ENCODE results near the gene LPCAT3. TPM values are rescaled to one million over a fixed set of nuclear protein-coding genes. Genes with fewer than 3 reads are reported as not detected.

LPCAT3 gene
- total RNA-seq, 8 experiments from 2014 or later: 7.8 to 168 (median 19.7) TPM

DNA sequence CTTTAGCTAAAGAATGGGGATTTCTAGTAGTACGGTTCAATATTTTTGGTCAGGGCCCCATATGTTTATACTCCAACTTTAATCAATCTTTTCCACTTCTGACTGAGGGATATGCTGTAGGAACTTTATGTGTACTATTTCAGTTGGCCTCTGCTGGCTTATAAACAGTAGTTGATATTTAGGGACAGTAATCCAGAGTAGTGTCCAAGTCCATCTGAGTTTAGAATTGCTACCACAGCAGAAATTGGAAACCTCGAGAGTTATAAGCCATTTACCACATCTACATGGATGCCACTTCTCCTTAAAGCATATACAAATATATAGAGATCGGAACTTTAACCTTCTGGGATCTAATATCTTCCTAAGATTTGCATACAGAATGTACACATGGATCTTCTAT is 11.6 kb downstream of the LPCAT3 start:
- Histone ChIP-seq H3K4me1 (replicated peaks in 1 of 2) (no peaks in the 10 kb centered on the region), H3K27ac (no peak overlapping the region), H3K4me3 (no peak overlapping the region)
- in situ Hi-C loops (cut with MboI; ENCODE audit: low pct_unique_long_range_greater_than_20kb in 2 of 9, low sequenced_read_pairs in 9 of 9, unreplicated experiment in 9 of 9): no loop called here
- ATAC-seq (replicated peaks in 6 of 8): no peak
- WGBS, 10 experiments: 81 to 100% (median 88%) methylated on average over 1 to 3 of the region's 3 CpGs; no CpG with 5 or more reads in 4 of the 10 experiments

DNA sequence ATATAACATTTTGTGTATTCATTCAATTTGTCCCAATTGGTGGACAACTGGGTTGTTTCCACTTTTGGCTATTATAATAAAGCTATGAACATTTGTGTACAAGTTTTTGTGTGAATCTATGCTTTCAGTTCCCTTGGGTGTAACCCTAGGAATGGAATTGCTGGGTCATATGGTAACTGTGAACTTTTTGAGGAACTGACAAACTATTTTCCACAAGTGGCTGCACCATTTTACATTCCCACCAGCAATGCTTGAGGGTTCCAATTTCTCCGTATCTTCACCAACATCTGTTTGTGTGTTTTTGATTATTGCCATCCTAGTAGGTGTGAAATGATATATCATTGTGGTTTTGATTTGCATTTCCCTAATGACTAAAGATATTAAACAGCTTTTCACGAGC is 13.0 kb downstream of the LPCAT3 start:
- 33 to 100% (median 86%) methylated on average over 1 to 2 of the region's 2 CpGs; no CpG with 5 or more reads in 1 of the 10 experiments for WGBS, 10 experiments
- peak in 2 of 8 experiments; percentile 41 to 59 for ATAC-seq (replicated peaks in 6 of 8)
- no peaks in the 10 kb centered on the region for H3K4me1 ChIP-seq (replicated peaks in 1 of 2)
- no peak overlapping the region for H3K27ac ChIP-seq
- in situ Hi-C loops (cut with MboI; ENCODE audit: low pct_unique_long_range_greater_than_20kb in 2 of 9, low sequenced_read_pairs in 9 of 9, unreplicated experiment in 9 of 9): no loop called here
- no peak overlapping the region for H3K4me3 ChIP-seq

DNA sequence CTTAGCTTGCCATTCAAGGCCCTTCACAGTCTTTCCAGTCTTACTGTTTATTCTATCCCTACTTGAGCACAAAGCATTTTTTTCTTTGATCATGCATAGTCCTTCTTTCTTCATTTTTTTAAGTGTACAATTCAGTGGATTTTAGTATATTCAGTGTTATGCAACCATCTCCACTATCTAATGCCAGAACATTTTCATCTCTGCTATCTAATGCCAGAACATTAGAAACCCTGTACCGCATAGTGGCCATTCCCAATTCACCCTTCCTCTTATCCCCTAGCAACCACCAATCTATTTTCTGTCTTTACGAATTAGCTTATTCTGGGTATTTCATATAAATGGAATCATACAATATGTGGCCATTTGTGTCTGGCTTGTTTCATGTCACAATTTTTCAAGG is 13.4 kb downstream of the LPCAT3 start:
- no peak overlapping the region for H3K27ac ChIP-seq
- WGBS, 10 experiments: 69 to 100% (median 100%) methylated on average over 1 to 2 of the region's 2 CpGs; no CpG with 5 or more reads in 2 of the 10 experiments
- no peaks in the 10 kb centered on the region for H3K4me1 ChIP-seq (replicated peaks in 1 of 2)
- no peak overlapping the region for H3K4me3 ChIP-seq
- in situ Hi-C loops (cut with MboI; ENCODE audit: low pct_unique_long_range_greater_than_20kb in 2 of 9, low sequenced_read_pairs in 9 of 9, unreplicated experiment in 9 of 9): no loop called here
- peak in 2 of 8 experiments; percentile 11 to 15 for ATAC-seq (replicated peaks in 6 of 8)

DNA sequence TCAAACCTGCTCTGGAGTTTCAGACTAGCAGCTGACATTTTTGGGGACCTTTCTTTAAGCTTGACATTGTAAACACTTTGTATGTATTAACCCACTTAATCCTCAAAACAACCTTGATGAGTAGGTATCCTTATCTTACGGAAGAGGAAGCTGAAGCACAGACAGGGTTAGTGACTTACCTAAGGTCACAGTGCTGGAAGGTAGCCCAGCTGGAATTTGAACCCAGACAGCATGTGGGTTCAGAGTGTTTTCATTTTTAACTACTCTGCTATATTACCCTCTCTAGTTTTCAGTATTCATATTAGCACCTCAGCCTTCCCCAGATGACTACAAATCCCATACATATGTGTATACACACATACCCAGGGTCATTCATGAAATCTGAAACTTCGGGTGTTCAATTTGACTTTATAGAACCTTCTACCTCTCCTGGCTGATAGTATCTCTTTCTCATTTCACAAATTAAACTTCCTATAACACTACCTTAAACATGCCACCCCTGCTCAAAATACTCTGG is 13.9 kb downstream of the LPCAT3 start:
- no peak for ATAC-seq (replicated peaks in 6 of 8)
- in situ Hi-C loops (cut with MboI; ENCODE audit: low pct_unique_long_range_greater_than_20kb in 2 of 9, low sequenced_read_pairs in 9 of 9, unreplicated experiment in 9 of 9): no loop called here
- Histone ChIP-seq H3K27ac (no peak overlapping the region), H3K4me3 (no peak overlapping the region), H3K4me1 (replicated peaks in 1 of 2) (no peaks in the 10 kb centered on the region)
- 40 to 100% (median 100%) methylated on average over 1 to 2 of the region's 2 CpGs; no CpG with 5 or more reads in 1 of the 10 experiments for WGBS, 10 experiments

DNA sequence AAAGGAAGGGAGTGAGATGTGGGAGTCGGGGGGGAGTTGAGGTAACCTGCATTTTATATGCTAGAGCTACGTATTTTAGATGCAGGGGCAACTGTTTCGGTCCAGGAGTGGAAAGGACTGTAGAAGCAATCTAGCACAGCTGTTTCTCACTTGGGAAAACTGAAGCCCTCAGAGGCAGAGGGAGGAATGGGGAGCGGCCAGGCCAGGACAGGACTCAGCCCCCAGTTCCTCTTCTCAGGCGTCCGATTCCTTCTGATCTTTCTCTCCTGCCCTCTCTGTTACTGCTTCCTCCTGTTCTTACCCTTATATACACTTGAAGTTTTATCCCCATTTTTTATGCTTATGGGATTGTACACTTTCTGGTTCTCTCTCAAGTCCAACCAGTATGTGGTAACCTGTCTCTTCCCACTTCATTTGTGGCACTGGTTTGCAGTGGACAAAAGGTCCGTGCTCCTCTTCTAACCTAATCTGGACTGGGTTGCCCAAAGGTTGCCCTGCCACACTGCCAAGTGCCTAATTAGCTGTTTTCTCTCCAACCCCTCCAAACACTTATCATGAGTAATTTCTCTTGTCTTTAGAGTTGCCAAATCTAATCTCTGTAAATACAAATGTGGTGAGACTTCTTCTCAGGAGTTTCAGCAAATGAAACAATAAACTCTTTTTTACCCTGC is 16.2 kb downstream of the LPCAT3 start:
- Histone ChIP-seq H3K4me3 (no peak overlapping the region), H3K27ac (no peak overlapping the region), H3K4me1 (replicated peaks in 1 of 2) (no peaks in the 10 kb centered on the region)
- in situ Hi-C loops (cut with MboI; ENCODE audit: low pct_unique_long_range_greater_than_20kb in 2 of 9, low sequenced_read_pairs in 9 of 9, unreplicated experiment in 9 of 9): no loop called here
- 88 to 100% (median 93%) methylated on average over 2 to 7 of the region's 7 CpGs; no CpG with 5 or more reads in 4 of the 10 experiments for WGBS, 10 experiments
- ATAC-seq (replicated peaks in 6 of 8): no peak

DNA sequence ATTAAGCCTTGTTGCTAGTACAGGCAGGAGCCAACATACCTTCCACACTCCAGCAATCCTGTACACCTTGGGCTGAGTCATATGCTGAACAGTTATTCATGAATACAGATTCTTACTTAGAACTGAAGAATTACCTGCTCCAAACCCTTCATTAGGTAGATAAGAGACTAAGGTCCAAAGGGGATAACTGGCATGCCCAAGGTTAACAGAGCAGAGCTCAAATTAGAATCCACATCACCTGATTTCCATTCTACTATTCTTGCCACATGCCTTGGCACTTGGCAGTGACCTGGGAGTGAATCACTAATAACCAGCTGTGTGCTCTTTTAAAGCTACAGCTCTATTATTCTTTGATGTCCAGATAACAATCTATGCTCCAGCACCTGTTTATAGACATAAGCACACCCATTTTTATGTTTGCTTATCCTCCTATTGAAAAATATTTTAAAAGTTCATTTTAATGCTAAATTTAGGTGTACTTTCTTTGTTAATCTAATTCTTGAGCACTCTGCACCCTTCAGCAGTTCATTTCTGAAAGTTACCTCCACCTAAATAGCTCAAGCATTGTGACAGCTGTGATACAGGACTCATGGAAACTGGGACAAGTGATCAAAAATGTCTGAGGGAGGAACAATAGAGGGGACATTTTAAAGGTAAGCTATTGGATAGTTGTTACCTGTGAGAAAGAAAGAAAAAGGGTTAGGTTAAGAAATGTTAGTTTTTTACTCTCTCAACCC is 19.4 kb downstream of the LPCAT3 start:
- H3K4me1 ChIP-seq (replicated peaks in 1 of 2): no peaks in the 10 kb centered on the region
- in situ Hi-C loops (cut with MboI; ENCODE audit: low pct_unique_long_range_greater_than_20kb in 2 of 9, low sequenced_read_pairs in 9 of 9, unreplicated experiment in 9 of 9): no loop called here
- no peak overlapping the region for H3K27ac ChIP-seq
- H3K4me3 ChIP-seq: no peak overlapping the region
- ATAC-seq (replicated peaks in 6 of 8): no peak

DNA sequence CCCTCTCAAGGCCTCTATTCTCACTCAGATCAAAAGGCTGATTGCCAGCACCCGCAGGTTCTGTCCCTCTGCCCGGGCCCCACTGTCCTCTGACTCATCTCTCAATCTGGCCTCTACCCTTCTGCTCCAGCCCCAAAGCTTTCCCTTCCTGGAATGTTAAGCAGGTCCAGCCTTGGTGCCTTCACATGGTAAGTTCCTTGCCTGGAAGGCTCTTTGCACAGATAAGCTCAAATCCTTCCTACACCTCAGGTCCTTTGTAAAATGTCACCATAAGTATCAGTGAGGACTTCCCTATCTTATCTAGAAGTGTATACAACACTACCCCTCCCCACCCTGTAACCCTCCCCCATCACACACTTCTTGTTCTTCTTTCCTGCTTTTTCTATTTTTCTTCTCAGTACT is 22.2 kb downstream of the LPCAT3 start:
- no peak overlapping the region for H3K27ac ChIP-seq
- no peak overlapping the region for H3K4me3 ChIP-seq
- no peaks in the 10 kb centered on the region for H3K4me1 ChIP-seq (replicated peaks in 1 of 2)
- in situ Hi-C loops (cut with MboI; ENCODE audit: low pct_unique_long_range_greater_than_20kb in 2 of 9, low sequenced_read_pairs in 9 of 9, unreplicated experiment in 9 of 9): no loop called here
- 31 to 100% (median 73%) methylated on average over 1 to 2 of the region's 2 CpGs; no CpG with 5 or more reads in 6 of the 10 experiments for WGBS, 10 experiments
- ATAC-seq (replicated peaks in 6 of 8): peak in 6 of 8 experiments; percentile 36 to 83 (median 60)

DNA sequence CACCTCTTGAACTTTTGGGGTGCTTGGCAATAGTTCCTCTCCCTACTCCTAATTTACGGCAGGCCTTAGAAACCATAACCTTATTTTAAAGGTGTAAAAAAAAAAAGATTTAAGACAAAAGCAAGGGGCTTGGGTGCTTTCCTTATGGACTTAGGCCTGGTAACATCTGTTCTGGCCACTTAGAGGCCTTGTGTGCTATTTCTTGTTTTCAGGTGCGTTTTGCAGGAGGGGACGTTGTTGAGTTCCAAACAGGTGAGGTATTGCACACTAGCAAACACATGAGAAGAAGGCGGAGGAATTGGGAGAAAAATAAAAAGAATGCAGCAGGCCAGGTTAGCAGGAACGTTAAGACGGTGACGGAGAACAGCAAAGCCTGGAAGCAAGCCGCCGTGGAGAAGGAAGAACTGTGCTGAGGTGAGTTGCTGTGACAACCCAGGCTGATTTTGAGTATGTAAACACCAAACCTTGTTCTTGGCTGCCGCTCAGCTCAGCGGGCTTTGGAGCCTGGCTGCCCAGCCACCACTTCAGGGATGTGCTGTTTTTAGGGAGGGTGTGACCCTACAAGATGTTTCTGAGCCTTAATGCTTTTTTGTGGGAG is 30.2 kb downstream of the LPCAT3 start:
- in situ Hi-C loops (cut with MboI; ENCODE audit: low pct_unique_long_range_greater_than_20kb in 2 of 9, low sequenced_read_pairs in 9 of 9, unreplicated experiment in 9 of 9): no loop called here
- WGBS, 10 experiments: 89 to 100% (median 96%) methylated on average over 1 to 10 of the region's 11 CpGs
- no peak overlapping the region for H3K4me3 ChIP-seq
- no peak overlapping the region for H3K27ac ChIP-seq
- ATAC-seq (replicated peaks in 6 of 8): peak in 1 of 8 experiments; percentile 82
- no peaks in the 10 kb centered on the region for H3K4me1 ChIP-seq (replicated peaks in 1 of 2)

DNA sequence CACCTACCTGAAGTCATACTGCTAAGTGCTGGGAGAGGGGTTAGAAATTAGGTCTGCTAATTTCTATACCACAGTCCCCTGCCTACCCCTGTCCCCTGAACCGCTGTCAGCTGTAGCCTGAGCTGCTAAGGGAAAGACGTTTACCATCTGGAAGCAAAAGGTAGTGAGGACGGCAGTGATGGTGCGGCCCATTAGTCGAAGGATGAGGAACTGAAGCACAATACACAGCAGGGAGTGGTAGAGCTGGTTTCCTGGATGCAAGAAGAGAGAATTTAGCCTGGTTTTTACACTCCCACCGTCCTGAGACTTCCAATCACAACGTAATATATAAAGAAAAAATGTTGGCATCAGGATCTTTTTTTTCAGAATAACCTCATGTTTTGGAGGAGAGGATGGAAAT is 35.7 kb downstream of the LPCAT3 start:
- H3K27ac ChIP-seq: no peak overlapping the region
- 80 to 100% (median 87%) methylated on average over 2 to 7 of the region's 7 CpGs for WGBS, 10 experiments
- no peak for ATAC-seq (replicated peaks in 6 of 8)
- no peak overlapping the region for H3K4me3 ChIP-seq
- H3K4me1 ChIP-seq (replicated peaks in 1 of 2): no peaks in the 10 kb centered on the region
- in situ Hi-C loops (cut with MboI; ENCODE audit: low pct_unique_long_range_greater_than_20kb in 2 of 9, low sequenced_read_pairs in 9 of 9, unreplicated experiment in 9 of 9): no loop called here

DNA sequence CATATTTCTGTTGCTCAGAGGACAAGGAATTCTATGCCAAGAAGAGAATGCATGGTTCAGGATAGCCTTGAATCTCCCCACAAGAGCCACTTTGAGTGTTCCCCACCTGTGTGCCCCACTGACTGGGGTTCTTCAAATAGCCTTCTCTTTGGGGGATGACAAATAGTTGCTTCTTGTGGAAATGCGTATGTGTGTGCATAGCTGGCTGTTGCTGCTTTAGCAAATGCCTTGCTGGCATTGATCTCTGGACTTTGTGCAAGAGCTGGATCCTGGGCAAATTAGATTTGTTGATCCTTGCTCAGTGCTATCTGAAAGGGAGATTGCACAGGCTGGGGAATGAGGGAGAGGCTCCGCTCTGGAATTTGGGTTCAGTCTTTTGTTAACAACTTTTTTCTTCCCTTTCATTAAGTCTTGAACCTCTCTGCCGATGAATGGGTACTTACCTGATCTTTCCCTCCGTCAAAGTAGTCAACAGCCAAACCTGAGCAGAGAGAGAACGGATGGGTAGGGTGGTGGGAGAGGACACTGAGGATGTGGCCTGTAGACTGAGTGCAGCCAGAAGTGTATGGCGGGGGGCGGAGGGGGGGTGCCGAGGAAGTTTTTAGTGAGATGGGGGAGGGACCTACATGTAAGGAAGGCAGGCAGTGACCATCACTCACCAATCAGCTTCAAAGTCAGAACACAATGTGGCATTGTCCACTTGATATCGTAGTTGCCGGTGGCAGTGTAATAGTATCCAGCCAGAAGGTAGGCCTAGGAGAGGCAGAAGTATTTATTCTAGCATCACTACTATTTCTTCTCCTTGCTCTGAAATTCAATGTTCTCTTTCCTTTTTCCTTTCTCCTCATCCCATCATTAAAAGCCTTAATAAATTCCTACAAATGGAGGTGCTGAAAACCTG is 36.9 kb downstream of the LPCAT3 start:
- no peak overlapping the region for H3K4me3 ChIP-seq
- in situ Hi-C loops (cut with MboI; ENCODE audit: low pct_unique_long_range_greater_than_20kb in 2 of 9, low sequenced_read_pairs in 9 of 9, unreplicated experiment in 9 of 9): no loop called here
- WGBS, 10 experiments: 74 to 100% (median 86%) methylated on average over 1 to 6 of the region's 10 CpGs; no CpG with 5 or more reads in 2 of the 10 experiments
- no peaks in the 10 kb centered on the region for H3K4me1 ChIP-seq (replicated peaks in 1 of 2)
- ATAC-seq (replicated peaks in 6 of 8): no peak
- H3K27ac ChIP-seq: no peak overlapping the region

DNA sequence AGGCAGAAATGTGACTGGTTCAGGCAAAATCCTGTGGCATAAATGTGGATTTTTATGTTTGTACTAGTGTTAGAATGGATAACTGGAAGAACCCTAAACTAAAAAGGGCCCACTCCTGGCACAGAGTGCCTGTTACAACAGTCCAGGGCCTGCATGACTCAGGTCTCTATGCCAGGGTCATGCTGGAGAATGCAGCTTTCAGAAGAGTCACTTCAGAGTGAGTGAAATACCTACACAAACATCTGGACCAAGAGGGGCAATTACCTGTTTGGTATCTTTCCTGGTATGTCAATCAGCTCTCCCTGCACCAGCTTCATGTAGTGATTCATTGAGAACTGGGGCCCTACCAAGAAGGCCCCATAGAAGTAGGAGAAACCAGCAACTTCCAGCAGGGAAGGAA is 37.5 kb downstream of the LPCAT3 start:
- Histone ChIP-seq H3K27ac (no peak overlapping the region), H3K4me1 (replicated peaks in 1 of 2) (no peaks in the 10 kb centered on the region), H3K4me3 (no peak overlapping the region)
- ATAC-seq (replicated peaks in 6 of 8): no peak
- in situ Hi-C loops (cut with MboI; ENCODE audit: low pct_unique_long_range_greater_than_20kb in 2 of 9, low sequenced_read_pairs in 9 of 9, unreplicated experiment in 9 of 9): no loop called here

DNA sequence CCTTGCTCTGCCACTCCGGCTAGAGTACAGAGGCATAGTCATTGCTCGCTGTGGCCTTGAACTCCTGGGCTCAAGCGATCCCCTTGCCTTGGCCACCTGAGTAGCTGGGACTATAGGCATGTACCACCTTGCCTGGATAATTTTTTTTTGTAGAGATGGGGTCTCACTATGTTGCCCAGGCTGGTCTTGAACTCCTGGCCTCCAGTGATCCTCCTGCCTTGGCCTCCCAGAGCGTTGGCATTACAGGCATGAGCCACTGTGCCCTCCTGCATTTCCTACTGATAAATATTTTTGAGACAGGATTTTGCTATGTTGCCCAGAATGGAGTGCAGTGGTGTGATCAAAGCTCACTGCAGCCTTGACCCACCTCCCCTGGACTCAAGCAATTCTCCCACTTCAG is 38.2 kb downstream of the LPCAT3 start:
- Histone ChIP-seq H3K4me3 (no peak overlapping the region), H3K4me1 (replicated peaks in 1 of 2) (no peaks in the 10 kb centered on the region), H3K27ac (no peak overlapping the region)
- 90 to 100% (median 98%) methylated on average over 2 to 4 of the region's 4 CpGs; no CpG with 5 or more reads in 2 of the 10 experiments for WGBS, 10 experiments
- in situ Hi-C loops (cut with MboI; ENCODE audit: low pct_unique_long_range_greater_than_20kb in 2 of 9, low sequenced_read_pairs in 9 of 9, unreplicated experiment in 9 of 9): no loop called here
- ATAC-seq (replicated peaks in 6 of 8): no peak

Measured in motor neuron (in vitro differentiated cells).